PC-9 (cell line): ENCODE data around the gene ZNF331. TPM values are rescaled to one million over a fixed set of nuclear protein-coding genes. Genes with fewer than 3 reads are reported as not detected.

Experiments
- BruUV-seq: library from RNA; stranded (reverse); fragments of 400-500 nt; replicated peaks from 2 replicates; lab custom pipeline; 2021; lab: Mats Ljungman, UMichigan
- CTCF ChIA-PET: fragments of 300-600 bp; sonication (Branson Sonifier 250); formaldehyde crosslinking; loops from one replicate; lab custom pipeline; 2022; ENCODE audit warnings: antibody characterized with exemption; lab: Charles Lee
- POLR2A ChIA-PET: fragments of 300-600 bp; sonication (Branson Sonifier 250); formaldehyde crosslinking; loops from one replicate; lab custom pipeline; 2022; ENCODE audit warnings: antibody characterized with exemption; ENCODE audit not compliant: unreplicated experiment; lab: Charles Lee
- DNase-seq, 2 experiments: peaks; one replicate each; pipeline versions ENCODE4 v3.0.0 to v3.0.0-alpha.2; 2015 to 2022; ENCODE audit warnings: mixed read lengths in 1 of 2
- H2AFZ ChIP-seq: fragments of 200-600 bp; sonication (generic); 2 replicates; pipeline ENCODE4 v1.8.1; 2017; ENCODE audit warnings: antibody characterized with exemption
- H3F3A ChIP-seq: fragments of 200-600 bp; sonication (generic); 2 replicates; pipeline ENCODE4 v1.8.1; 2017; ENCODE audit warnings: antibody characterized with exemption, mild to moderate bottlenecking, low read depth; ENCODE audit not compliant: insufficient read depth
- H3K27ac ChIP-seq: fragments of 200-600 bp; sonication (generic); 2 replicates; pipeline ENCODE4 v1.6.1; 2016; ENCODE audit warnings: mixed run types
- H3K27me3 ChIP-seq: fragments of 200-600 bp; sonication (generic); 2 replicates; pipeline ENCODE4 v1.6.1; 2016; ENCODE audit warnings: low read depth, mixed run types; ENCODE audit not compliant: insufficient read depth
- H3K36me3 ChIP-seq: fragments of 200-600 bp; sonication (generic); 2 replicates; pipeline ENCODE4 v1.6.1; 2016; ENCODE audit warnings: low read depth, mixed run types
- H3K4me1 ChIP-seq: fragments of 200-600 bp; sonication (generic); replicated peaks from 2 replicates; pipeline ENCODE4 v1.6.1; 2016; ENCODE audit warnings: mixed run types; ENCODE audit not compliant: insufficient read depth
- H3K4me2 ChIP-seq: fragments of 200-600 bp; sonication (generic); 2 replicates; pipeline ENCODE4 v1.6.1; 2017; ENCODE audit warnings: mixed run types
- H3K4me3 ChIP-seq: fragments of 200-600 bp; sonication (generic); 2 replicates; pipeline ENCODE4 v1.6.1; 2016; ENCODE audit warnings: mixed run types
- H3K79me2 ChIP-seq: fragments of 200-600 bp; sonication (generic); 2 replicates; pipeline ENCODE4 v1.6.1; 2017; ENCODE audit warnings: low read depth, mixed run types
- H3K9me2 ChIP-seq: fragments of 200-600 bp; sonication (generic); 2 replicates; pipeline ENCODE4 v1.8.1; 2017; ENCODE audit warnings: mild to moderate bottlenecking; ENCODE audit not compliant: insufficient read depth
- H3K9me3 ChIP-seq: fragments of 200-600 bp; sonication (generic); 2 replicates; pipeline ENCODE4 v1.8.1; 2016; ENCODE audit warnings: low read depth; ENCODE audit not compliant: insufficient read depth
- H4K20me1 ChIP-seq: fragments of 200-600 bp; sonication (generic); 2 replicates; pipeline ENCODE4 v1.8.1; 2017; ENCODE audit not compliant: insufficient read depth
- CTCF ChIP-seq: fragments of 200-600 bp; sonication (generic); conservative IDR thresholded peaks from 2 replicates; pipeline ENCODE4 v1.6.1; 2017; ENCODE audit warnings: mixed run types, antibody characterized with exemption, mild to moderate bottlenecking, moderate library complexity
- EZH2 ChIP-seq: fragments of 200-600 bp; sonication (generic); IDR thresholded peaks from 2 replicates; pipeline ENCODE4 v1.8.0; 2017; ENCODE audit warnings: antibody characterized with exemption, low read depth
- intact Hi-C: fragments of 100-400 bp; cut with micrococcal nuclease; formaldehyde crosslinking; loops from one replicate; pipeline ENCODE4 v1.10.0; 2022; ENCODE audit not compliant: unreplicated experiment
- total RNA-seq: library from RNA; stranded (reverse); gene quantifications from 2 replicates; pipeline ENCODE4 v1.2.3, GENCODE V29; 2021

Gene ZNF331
- total RNA-seq, 1 experiment from 2014 or later: 39.2 TPM

- no peaks in the 10 kb centered on the region for H3K9me2 ChIP-seq
- POLR2A ChIA-PET: no interaction called here
Measured at GRCh38 chr19:53571339-53571738, 33.4 kb downstream of the ZNF331 start.

DNA sequence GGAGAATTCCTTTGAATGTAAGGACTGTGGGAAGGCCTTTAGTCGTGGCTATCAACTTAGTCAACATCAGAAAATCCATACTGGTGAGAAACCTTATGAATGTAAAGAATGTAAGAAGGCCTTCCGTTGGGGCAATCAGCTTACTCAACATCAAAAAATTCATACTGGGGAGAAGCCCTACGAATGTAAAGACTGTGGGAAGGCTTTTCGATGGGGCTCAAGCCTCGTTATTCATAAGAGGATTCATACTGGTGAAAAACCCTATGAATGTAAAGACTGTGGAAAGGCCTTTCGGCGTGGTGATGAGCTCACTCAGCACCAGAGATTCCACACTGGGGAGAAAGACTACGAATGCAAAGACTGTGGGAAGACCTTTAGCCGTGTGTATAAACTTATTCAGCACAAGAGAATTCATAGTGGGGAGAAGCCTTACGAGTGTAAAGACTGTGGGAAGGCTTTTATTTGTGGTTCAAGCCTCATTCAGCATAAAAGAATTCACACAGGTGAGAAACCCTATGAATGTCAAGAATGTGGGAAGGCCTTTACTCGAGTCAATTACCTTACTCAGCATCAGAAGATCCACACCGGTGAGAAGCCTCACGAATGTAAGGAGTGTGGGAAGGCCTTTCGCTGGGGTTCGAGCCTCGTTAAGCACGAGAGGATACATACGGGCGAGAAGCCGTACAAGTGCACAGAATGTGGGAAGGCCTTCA is 39.2 kb downstream of the ZNF331 start:
- ChIA-PET POLR2A (no interaction called here), CTCF (interaction anchor here (0.6 kb wide), 1 partner anchor 216 kb away, joined by 3 read pairs; no protein-coding TSS in a partner anchor)
- no peaks in the 10 kb centered on the region for H3F3A ChIP-seq
- H2AFZ ChIP-seq: no peak overlapping the region
- H3K4me3 ChIP-seq: no peak overlapping the region; the same call in 1 of the 2 replicates
- no TSS peak for BruUV-seq
- H3K9me3 ChIP-seq: peaks cover 58% of the 10 kb centered on the region
- no peaks in the 10 kb centered on the region for H4K20me1 ChIP-seq
- no peak overlapping the region for H3K4me2 ChIP-seq
- no peak overlapping the region for H3K27ac ChIP-seq
- H3K4me1 ChIP-seq: no peaks in the 10 kb centered on the region
- intact Hi-C loops: no loop called here
- H3K27me3 ChIP-seq: no peaks in the 10 kb centered on the region
- H3K36me3 ChIP-seq: peaks cover 45% of the 10 kb centered on the region
- H3K9me2 ChIP-seq: no peaks in the 10 kb centered on the region
- DNase-seq: no peak
- no peak for TF ChIP-seq CTCF
- no peak for TF ChIP-seq EZH2
- no peaks in the 10 kb centered on the region for H3K79me2 ChIP-seq

More at GRCh38 chr19:53571339-53571738, 33.4 kb downstream of the ZNF331 start:
- intact Hi-C loops: no loop called here
- CTCF ChIA-PET: no interaction called here
- Histone ChIP-seq H3K36me3 (peaks cover 24% of the 10 kb centered on the region), H3K9me3 (peaks cover 17% of the 10 kb centered on the region), H3F3A (no peaks in the 10 kb centered on the region), H3K4me3 (no peak overlapping the region), H3K4me1 (no peaks in the 10 kb centered on the region), H3K4me2 (no peak overlapping the region), H3K79me2 (no peaks in the 10 kb centered on the region), H2AFZ (no peak overlapping the region), H3K27ac (no peak overlapping the region), H3K27me3 (no peaks in the 10 kb centered on the region), H4K20me1 (no peaks in the 10 kb centered on the region)
- no peak for DNase-seq
- BruUV-seq: no TSS peak
- TF ChIP-seq EZH2 (no peak), CTCF (no peak)

DNA sequence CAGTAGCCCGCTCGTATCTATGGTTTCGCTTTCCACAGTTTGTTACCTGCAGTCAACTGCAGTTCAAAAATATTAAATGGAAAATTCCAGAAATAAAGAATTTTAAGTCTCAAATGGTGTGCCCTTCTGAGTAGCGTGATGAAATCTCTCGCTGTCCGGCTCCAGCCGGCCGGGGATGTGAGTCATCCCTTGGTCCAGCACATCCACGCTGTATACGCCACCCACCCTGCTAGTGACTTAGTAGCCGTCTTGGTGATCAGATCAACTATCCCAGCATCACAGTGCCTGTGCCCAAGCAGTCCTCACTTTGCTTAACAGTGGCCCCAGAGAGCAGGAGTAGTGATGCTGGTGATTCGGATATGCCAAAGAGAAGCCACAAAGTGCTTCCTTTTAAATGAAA is 40.0 kb downstream of the ZNF331 start:
- Histone ChIP-seq H3K79me2 (no peaks in the 10 kb centered on the region), H3K27ac (no peak overlapping the region), H3F3A (no peaks in the 10 kb centered on the region), H3K4me1 (no peaks in the 10 kb centered on the region), H3K9me2 (no peaks in the 10 kb centered on the region), H3K36me3 (peaks cover 44% of the 10 kb centered on the region), H3K4me3 (no peak overlapping the region), H2AFZ (no peak overlapping the region), H3K9me3 (peaks cover 58% of the 10 kb centered on the region), H3K4me2 (no peak overlapping the region), H4K20me1 (no peaks in the 10 kb centered on the region), H3K27me3 (no peaks in the 10 kb centered on the region)
- TF ChIP-seq EZH2: no peak
- no peak for TF ChIP-seq CTCF
- no peak for DNase-seq
- ChIA-PET POLR2A (no interaction called here), CTCF (no interaction called here)
- intact Hi-C loops: no loop called here
- no TSS peak for BruUV-seq
